Pons (tissue), 1 donor: ENCODE results near the gene CACNA1F.

Experiments
- DNase-seq: peaks from one replicate; pipeline ENCODE4 v3.0.0-alpha.2; 2016; ENCODE audit warnings: low spot score

CACNA1F gene

GRCh38 chrX:49233176-49233575 lies at the start of gene CACNA1F:
CACNA1F (minus strand) TSS chrX:49233340; CDS start chrX:49233309, 31 bp downstream.
- no peak for DNase-seq

GRCh38 chrX:49282647-49283011 lies 49.5 kb upstream of the CACNA1F start:
- DNase-seq, result peak; percentile 22

- no peak for DNase-seq
Observed at GRCh38 chrX:49278081-49278480, 44.9 kb upstream of the CACNA1F start.

DNA sequence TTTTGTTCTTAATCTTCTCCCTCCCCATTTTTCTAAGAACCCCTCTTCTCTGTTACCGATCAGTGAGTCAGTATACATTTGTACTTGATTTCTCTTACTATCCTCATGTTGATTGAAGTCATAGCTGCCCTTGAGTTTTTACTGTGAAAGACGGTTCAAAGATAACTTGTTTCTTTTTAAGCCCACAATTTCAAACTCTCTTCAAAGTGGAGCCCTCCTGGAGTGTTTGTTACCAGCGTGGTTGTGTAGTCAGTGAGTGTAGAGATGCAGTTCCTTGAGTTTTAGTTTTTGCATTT lies 44.3 kb upstream of the CACNA1F start:
- DNase-seq, result no peak

- DNase-seq, result no peak
Observed at GRCh38 chrX:49276671-49277534, 43.8 kb upstream of the CACNA1F start.

DNA sequence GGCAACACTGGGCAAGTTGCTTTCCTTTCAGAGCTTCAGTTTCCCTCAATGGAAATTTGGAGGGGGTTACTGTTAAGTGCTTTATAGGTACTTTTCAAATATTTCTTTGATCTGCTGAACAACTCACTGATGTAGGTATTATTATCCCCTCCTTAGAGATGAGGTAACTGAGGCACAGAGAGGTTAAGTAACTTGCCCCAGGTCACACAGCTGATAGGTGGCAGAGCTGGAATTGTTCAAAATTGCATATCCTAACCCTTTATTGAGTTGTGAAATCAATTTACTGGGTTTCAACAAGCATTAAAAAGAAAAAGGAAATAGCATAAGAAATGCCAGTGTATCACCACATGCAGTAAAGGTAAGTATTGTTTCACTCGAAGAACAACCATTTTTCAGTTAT lies 43.1 kb upstream of the CACNA1F start:
- DNase-seq, result no peak

GRCh38 chrX:49273181-49273727 lies 40.1 kb upstream of the CACNA1F start:
- no peak for DNase-seq

- no peak for DNase-seq
Observed at GRCh38 chrX:49272421-49272820, 39.3 kb upstream of the CACNA1F start.

DNA sequence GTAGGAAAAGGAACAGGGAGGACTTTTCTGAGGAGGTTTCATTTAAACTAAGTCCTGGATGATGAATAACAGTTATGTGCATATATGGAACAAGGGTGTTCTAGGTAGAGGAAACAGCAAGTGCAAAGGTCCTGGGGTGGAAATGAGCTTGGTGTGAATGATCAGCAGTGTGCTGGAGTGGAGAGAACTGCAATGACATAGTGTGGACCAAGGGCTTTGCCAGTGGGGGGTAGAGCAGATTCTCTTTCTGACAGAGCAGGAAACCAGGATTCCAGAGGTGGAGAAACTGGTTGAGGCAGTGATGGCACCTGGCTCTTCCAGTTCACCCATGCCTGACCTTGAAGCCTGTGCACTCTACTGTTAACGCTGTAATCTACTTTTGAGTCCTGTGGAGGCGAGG lies 38.2 kb upstream of the CACNA1F start:
- no peak for DNase-seq

DNA sequence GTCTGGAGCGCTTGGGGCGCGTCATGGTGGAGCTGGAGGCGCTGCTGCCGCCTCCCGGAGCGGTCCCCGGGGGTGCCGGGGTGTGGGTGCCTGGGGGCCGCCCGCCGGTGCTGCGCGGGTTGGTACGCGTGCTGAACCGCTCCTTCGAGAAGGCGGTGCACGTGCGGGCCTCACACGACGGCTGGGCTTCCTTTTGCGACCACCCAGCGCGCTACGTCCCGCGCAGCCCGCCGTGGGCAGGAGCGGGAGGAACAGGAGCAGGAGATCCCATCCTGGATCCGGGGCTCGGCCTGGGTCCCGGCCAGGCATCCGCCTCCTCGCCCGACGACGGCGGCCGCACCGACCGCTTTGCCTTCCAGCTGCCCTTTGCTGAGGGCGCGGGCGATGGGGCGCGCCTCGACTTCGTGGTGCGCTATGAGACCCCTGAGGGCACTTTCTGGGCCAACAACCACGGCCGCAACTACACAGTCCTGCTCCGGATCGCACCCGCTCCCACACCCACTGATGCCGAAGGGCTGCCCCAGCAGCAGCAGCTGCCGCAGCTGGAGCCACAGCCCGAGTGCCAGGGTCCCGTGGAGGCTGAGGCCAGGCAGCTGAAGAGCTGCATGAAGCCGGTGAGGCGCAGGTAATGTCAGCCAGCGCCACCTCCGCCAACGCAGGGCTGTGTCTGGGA lies 37.2 kb upstream of the CACNA1F start:
- DNase-seq, result no peak

DNA sequence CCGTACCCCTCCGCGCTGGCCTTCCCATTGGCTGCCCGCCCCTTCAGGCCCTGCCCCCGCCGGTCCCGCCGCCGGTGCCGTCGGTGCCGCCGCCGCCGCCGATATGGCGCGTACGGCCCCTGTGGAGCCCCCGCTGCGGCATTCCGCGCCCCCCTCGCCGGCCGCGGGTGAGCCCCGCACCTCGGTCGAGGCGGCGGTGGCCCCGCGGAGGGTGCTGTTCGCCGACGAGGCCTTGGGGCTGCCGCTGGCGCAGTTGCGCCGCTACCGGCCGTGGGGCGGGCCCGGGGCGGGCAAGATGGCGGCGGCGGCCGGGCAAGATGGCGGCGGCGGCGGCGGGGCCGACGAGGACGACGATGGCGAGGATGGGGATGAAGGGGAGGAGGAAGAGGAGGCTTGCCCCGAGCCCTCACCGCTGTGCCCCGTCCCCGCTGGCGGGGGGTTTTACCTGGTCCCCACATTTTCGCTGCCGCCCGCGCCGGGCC lies 36.7 kb upstream of the CACNA1F start, which contains the start of gene PPP1R3F:
TSS of gene PPP1R3F (plus strand) at position 27 of the 482 bp plus-strand sequence. CDS start at position 104, 77 bp downstream.
- no peak for DNase-seq

DNA sequence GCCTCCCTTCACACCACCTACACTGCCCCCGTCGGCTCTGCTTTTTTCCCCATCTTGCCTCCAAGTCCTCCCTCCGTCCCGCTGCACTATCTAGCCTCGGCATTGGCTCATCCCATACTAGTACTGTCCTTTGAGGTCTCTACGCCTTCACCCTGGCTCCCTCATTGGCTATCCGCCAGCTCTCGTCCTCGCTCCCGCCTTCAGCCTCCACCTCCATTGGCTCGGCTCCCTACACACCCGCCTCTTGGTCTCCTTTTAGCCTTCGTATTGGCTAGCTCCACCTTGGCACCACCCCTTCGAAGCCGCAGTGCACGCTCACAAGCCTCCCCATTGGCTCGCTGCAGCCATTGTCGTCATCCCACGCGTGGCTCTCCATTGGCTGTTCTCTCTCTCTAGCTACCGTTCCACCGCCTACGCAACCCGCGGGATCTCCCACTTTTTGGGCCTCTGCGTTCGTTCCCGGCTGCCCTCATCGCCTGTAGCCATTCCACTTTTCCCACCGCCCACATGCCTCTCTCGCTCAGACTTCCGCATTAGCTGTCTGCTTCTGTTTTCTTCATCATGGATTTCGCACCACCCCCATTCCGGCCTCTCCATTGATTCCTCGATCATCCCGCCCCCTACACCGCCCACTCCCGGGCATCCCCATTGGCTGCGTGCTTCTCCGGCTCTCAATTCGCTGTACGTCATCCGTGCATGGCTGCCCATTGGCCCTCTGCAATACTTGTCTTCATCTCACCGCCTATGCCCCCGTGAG lies 36.0 kb upstream of the CACNA1F start:
- DNase-seq, result peak; percentile 97

- DNase-seq, result no peak
Observed at GRCh38 chrX:49268702-49269009, 35.5 kb upstream of the CACNA1F start.

GRCh38 chrX:49266523-49267445 lies 33.6 kb upstream of the CACNA1F start:
- no peak for DNase-seq

DNA sequence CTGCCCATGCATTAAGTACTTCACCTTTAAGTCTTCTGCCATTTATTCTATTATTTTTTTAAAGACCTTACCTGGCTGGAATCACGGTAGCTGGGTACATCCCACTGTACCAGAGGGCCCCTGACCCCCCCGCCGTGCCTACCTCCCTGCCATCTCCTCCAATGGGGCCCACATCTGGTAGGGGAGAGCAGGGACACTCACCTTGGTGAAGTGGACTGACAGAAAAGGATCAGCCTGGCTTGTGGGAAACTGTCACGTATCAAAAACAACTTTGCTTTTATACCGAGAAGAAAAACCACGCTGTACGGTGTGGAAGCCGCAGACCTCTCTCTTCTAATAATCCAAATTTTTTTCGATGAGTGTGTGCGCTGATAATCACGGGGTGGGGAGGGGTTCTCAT lies 31.3 kb upstream of the CACNA1F start, which contains the start of gene FOXP3:
TSS of gene FOXP3 (minus strand) at position 251 of the 400 bp plus-strand sequence. CDS start 6,205 bp downstream, outside the sequence.
- DNase-seq, result no peak

DNA sequence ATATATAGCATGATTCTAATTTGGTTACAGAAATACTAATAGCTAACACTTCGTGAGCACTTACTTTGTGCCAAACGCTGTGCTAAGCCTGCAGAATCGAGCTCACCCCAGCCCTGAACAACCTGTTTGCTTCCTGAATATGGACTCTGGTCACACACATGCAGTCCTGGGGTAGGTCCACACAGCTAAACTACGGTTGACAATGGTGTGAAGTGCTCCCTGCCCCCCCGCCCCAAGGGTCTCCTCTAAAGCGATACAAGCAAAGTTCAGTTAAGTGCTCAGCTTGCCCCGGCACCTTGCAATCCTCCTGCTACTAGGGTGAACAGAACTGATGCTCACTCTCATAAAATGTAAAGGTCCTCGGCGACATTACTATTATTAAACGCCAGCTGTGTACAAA lies 30.5 kb upstream of the CACNA1F start:
- DNase-seq, result no peak

GRCh38 chrX:49262603-49263002 lies 29.5 kb upstream of the CACNA1F start:
- DNase-seq, result no peak

GRCh38 chrX:49260221-49260985 lies 27.3 kb upstream of the CACNA1F start:
- DNase-seq, result no peak

DNA sequence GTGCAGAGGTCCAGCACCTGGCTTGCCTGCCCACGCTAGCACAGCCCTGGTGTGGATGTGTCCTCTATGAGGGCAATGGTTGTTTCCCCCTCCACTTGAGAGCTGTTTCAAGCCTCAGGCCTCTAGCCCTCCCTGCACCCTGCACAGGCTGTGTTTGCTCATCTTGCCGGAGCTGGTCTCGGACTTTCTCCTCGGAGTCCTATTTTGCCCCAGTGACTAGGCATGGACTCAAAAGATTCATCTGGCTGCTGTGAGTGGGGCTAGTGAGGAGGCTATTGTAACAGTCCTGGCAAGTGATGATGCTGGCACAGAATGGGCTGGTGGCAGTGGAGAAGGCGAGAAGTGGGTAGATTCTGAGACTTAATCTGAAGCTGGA lies 25.6 kb upstream of the CACNA1F start:
- no peak for DNase-seq
